Ovary (tissue), 9 donors: ENCODE data around the gene COL6A1. TPM values are rescaled to one million over a fixed set of nuclear protein-coding genes. Genes with fewer than 3 reads are reported as not detected.

Experiments used
- DNase-seq, 5 donors: peaks; one replicate each; pipeline ENCODE4 v3.0.0-alpha.2; 2019 to 2020
- H3K27ac ChIP-seq, 2 donors: fragments of 200-600 bp; one replicate each; pipeline versions ENCODE4 v1.5.1 to v1.8.0; 2019 to 2022
- H3K27me3 ChIP-seq: fragments of 200-600 bp; one replicate; pipeline ENCODE4 v1.8.0; 2022
- H3K36me3 ChIP-seq: fragments of 200-600 bp; sonication (generic); one replicate; pipeline ENCODE4 v1.5.1; 2019
- H3K4me1 ChIP-seq: one replicate; pipeline ENCODE4 v1.8.1; 2013; ENCODE audit warnings: mild to moderate bottlenecking, moderate library complexity; ENCODE audit not compliant: insufficient read depth
- H3K4me3 ChIP-seq: fragments of 200-600 bp; sonication (generic); one replicate; pipeline ENCODE4 v1.5.1; 2017
- H3K9me3 ChIP-seq, 2 donors: fragments of 200-600 bp in 1 of 2; sonication (generic) in 1 of 2; one replicate each; pipeline versions ENCODE4 v1.5.1 to v1.8.1; 2013 to 2019; ENCODE audit warnings: mild to moderate bottlenecking in 1 of 2, moderate library complexity in 1 of 2
- CTCF ChIP-seq, 3 donors: fragments of 450-650 bp in 2 of 3; fragments of 200-600 bp in 1 of 3; IDR thresholded peaks; one replicate each; pipeline versions ENCODE4 v1.5.1 to v1.8.0; 2016 to 2022; ENCODE audit warnings: antibody characterized with exemption in 3 of 3, mild to moderate bottlenecking in 1 of 3
- EP300 ChIP-seq: sonication (generic); formaldehyde crosslinking; IDR thresholded peaks from one replicate; pipeline ENCODE4 v1.6.1; 2017; ENCODE audit warnings: antibody characterized with exemption
- POLR2A ChIP-seq: fragments of 450-650 bp; IDR thresholded peaks from one replicate; pipeline ENCODE4 v1.6.1; 2017; ENCODE audit warnings: antibody characterized with exemption, mild to moderate bottlenecking, moderate library complexity
- WGBS, 3 donors: extraction: QIAGEN DNeasy Blood & Tissue Kit in 1 of 3; methylation state at CpG; one replicate each; pipeline versions ENCODE4 v1.1.5 to v1.1.7; 2013 to 2017; 5-methylcytosine and 5-hydroxymethylcytosine counted together
- intact Hi-C, 4 donors: fragments of 100-400 bp; cut with DNase I; formaldehyde crosslinking; loops; one replicate each; pipeline versions ENCODE4 v1.11.0 to v1.15.1; 2022 to 2023
- polyA plus RNA-seq, 2 donors: library from polyadenylated mRNA; stranded (reverse); fragments of 200-250 nt in 1 of 2; fragments of 350-450 nt in 1 of 2; fragmentation: Illumina TruSeq in 1 of 2; extraction: RNeasy Lipid Tissue Mini Kit (QIAGEN cat#74804) in 1 of 2; gene quantifications; one replicate each; pipeline ENCODE4 v1.2.3, GENCODE V29; 2013 to 2014
- total RNA-seq, 7 donors: library from RNA; depleted of rRNA in 2 of 7; stranded (reverse); fragments of >200 nt in 2 of 7; fragmentation: NEBNext Ultra II Directional in 3 of 7; extraction: Animal tissue kit (Norgen Biotek cat#: 25700) in 3 of 7; gene quantifications; one replicate each; pipeline versions ENCODE4 v1.1.0 to v1.2.4, GENCODE V29; 2016 to 2023
- donor health status: DM: no; HTN: no; CAD: no; lungs with moderate emphysema.
- donor health status: DM: no; HTN: no; CAD: no.
- donor health status: Bipolar disorder and iron deficiency.
- donor health status: DM: yes; HTN: yes; CAD: no.
- donor health status: DM: no; HTN: no; CAD: no.
- donor health status: DM: yes; HTN: yes; CAD: no.

The COL6A1 gene
- total and polyA plus RNA-seq, 9 donors, result 112 to 905 (median 731) TPM

- H3K4me3 ChIP-seq, result no peak overlapping the region
- H3K36me3 ChIP-seq, result no peaks in the 10 kb centered on the region
- H3K9me3 ChIP-seq, result no peaks in the 10 kb centered on the region
- peak overlapping the region; percentile 72 to 91 for H3K27ac ChIP-seq
- DNase-seq, result peak in 4 of 5 donors; percentile 31 to 62 (median 51)
- intact Hi-C loops, result loop anchor here in 1 of 4 donors (5.0 kb wide), 2 partner anchors 50 to 55 kb away; partner anchors contain the start of gene COL6A1
- H3K4me1 ChIP-seq, result peaks cover 18% of the 10 kb centered on the region
- no peak for TF ChIP-seq EP300
- TF ChIP-seq CTCF (IDR thresholded peaks at IDR 0.05), result no peak
- TF ChIP-seq POLR2A, result no peak
- H3K27me3 ChIP-seq, result no peaks in the 10 kb centered on the region
- 92 to 93% (median 92%) methylated on average over 52 of the region's 52 CpGs for WGBS, 3 donors
These were observed 56.1 kb downstream of the COL6A1 start for GRCh38 chr21:46037331-46038325.

- TF ChIP-seq CTCF (IDR thresholded peaks at IDR 0.05), result no peak
- no peak for TF ChIP-seq POLR2A
- TF ChIP-seq EP300, result no peak
- DNase-seq, result no peak
- Histone ChIP-seq H3K4me3 (no peak overlapping the region), H3K36me3 (no peaks in the 10 kb centered on the region), H3K27ac (peak overlapping the region; percentile 72 to 91), H3K27me3 (no peaks in the 10 kb centered on the region), H3K9me3 (no peaks in the 10 kb centered on the region), H3K4me1 (peaks cover 16% of the 10 kb centered on the region)
- 42 to 65% (median 43%) methylated on average over 24 of the region's 24 CpGs for WGBS, 3 donors
- intact Hi-C loops, result loop anchor here in 1 of 4 donors (5.0 kb wide), 2 partner anchors 49 to 56 kb away; partner anchors contain the start of gene COL6A1
These were observed 56.8 kb downstream of the COL6A1 start for GRCh38 chr21:46038341-46038829.

GRCh38 chr21:46038871-46039397 lies 57.4 kb downstream of the COL6A1 start:
- Histone ChIP-seq H3K4me3 (no peak overlapping the region), H3K9me3 (no peaks in the 10 kb centered on the region), H3K36me3 (no peaks in the 10 kb centered on the region), H3K4me1 (peaks cover 15% of the 10 kb centered on the region), H3K27me3 (no peaks in the 10 kb centered on the region), H3K27ac (peak overlapping the region; percentile 72 to 91)
- intact Hi-C loops, result loop anchor here in 1 of 4 donors (5.0 kb wide), 2 partner anchors 48 to 57 kb away; partner anchors contain the start of gene COL6A1
- TF ChIP-seq POLR2A, result peak; percentile 22
- no peak for TF ChIP-seq EP300
- TF ChIP-seq CTCF (IDR thresholded peaks at IDR 0.05), result no peak
- DNase-seq, result peak; percentile 89 to 95 (median 92)
- 7 to 19% (median 10%) methylated on average over 21 to 23 of the region's 23 CpGs for WGBS, 3 donors

GRCh38 chr21:46039891-46040660 lies 58.5 kb downstream of the COL6A1 start:
- peak in 3 of 5 donors; percentile 34 to 52 (median 49) for DNase-seq
- Histone ChIP-seq H3K4me1 (peaks cover 15% of the 10 kb centered on the region), H3K36me3 (no peaks in the 10 kb centered on the region), H3K27me3 (no peaks in the 10 kb centered on the region), H3K4me3 (no peak overlapping the region), H3K27ac (peak overlapping the region in 1 of 2 donors; percentile 91), H3K9me3 (no peaks in the 10 kb centered on the region)
- no peak for TF ChIP-seq EP300
- no peak for TF ChIP-seq CTCF (IDR thresholded peaks at IDR 0.05)
- TF ChIP-seq POLR2A, result no peak
- intact Hi-C loops, result loop anchor here in 1 of 4 donors (5.0 kb wide), 2 partner anchors 47 to 58 kb away; partner anchors contain the start of gene COL6A1
- 91 to 96% (median 94%) methylated on average over 31 of the region's 31 CpGs for WGBS, 3 donors
